Endodermal cell (in vitro differentiated cells): ENCODE measurements around the gene GMPR2. TPM values are rescaled to one million over a fixed set of nuclear protein-coding genes. Genes with fewer than 3 reads are reported as not detected.

ENCODE experiments used
- DNase-seq: peaks from one replicate; pipeline ENCODE4 v3.0.0-alpha.2; 2017
- H3K27ac ChIP-seq: 2 replicates; pipeline ENCODE4 v1.5.1; 2013; ENCODE audit warnings: mild to moderate bottlenecking, low read depth, low read length, moderate library complexity
- H3K27me3 ChIP-seq: 2 replicates; pipeline ENCODE4 v1.6.1; 2013; ENCODE audit warnings: mild to moderate bottlenecking, low read length, moderate library complexity; ENCODE audit not compliant: insufficient read depth, control insufficient read depth, poor library complexity, severe bottlenecking
- H3K36me3 ChIP-seq: 2 replicates; pipeline ENCODE4 v1.7.0; 2013; ENCODE audit warnings: mild to moderate bottlenecking, low read length, moderate library complexity; ENCODE audit not compliant: control insufficient read depth, insufficient read depth
- H3K4me1 ChIP-seq: one replicate; pipeline ENCODE4 v1.7.0; 2013; ENCODE audit warnings: low read length; ENCODE audit not compliant: control insufficient read depth, insufficient read depth
- H3K4me3 ChIP-seq: 2 replicates; pipeline ENCODE4 v1.5.1; 2013; ENCODE audit warnings: mild to moderate bottlenecking, low read length, moderate library complexity
- H3K9ac ChIP-seq: 2 replicates; pipeline ENCODE4 v1.6.1; 2013; ENCODE audit warnings: mild to moderate bottlenecking, low read length, moderate library complexity; ENCODE audit not compliant: poor library complexity, severe bottlenecking; ENCODE audit errors: extremely low read depth
- H3K9me3 ChIP-seq: 2 replicates; pipeline ENCODE4 v1.6.1; 2013; ENCODE audit warnings: mild to moderate bottlenecking, low read length, moderate library complexity; ENCODE audit not compliant: control insufficient read depth
- H3K27ac Mint-ChIP-seq: 2 replicates; pipeline ENCODE4 v1.8.0; 2020; ENCODE audit warnings: mixed read lengths
- H3K27me3 Mint-ChIP-seq: 2 replicates; pipeline ENCODE4 v1.8.0; 2021; ENCODE audit warnings: mild to moderate bottlenecking, mixed read lengths; ENCODE audit not compliant: insufficient read depth
- H3K36me3 Mint-ChIP-seq: 2 replicates; pipeline ENCODE4 v1.8.0; 2020; ENCODE audit warnings: low read depth, mixed read lengths
- H3K4me1 Mint-ChIP-seq: 2 replicates; pipeline ENCODE4 v1.8.0; 2020; ENCODE audit warnings: mixed read lengths
- H3K4me3 Mint-ChIP-seq: 2 replicates; pipeline ENCODE4 v1.8.0; 2020; ENCODE audit warnings: mild to moderate bottlenecking, moderate library complexity, mixed read lengths
- H3K9me3 Mint-ChIP-seq: 2 replicates; pipeline ENCODE4 v1.8.0; 2020; ENCODE audit warnings: mild to moderate bottlenecking, mixed read lengths
- WGBS, 2 experiments: methylation state at CpG; one replicate each; pipeline versions ENCODE4 v1.1.5 to v1.1.7; 2013; ENCODE audit warnings: missing lambda C conversion rate in 2 of 2, mixed read lengths in 1 of 2; ENCODE audit not compliant: insufficient coverage in 1 of 2, insufficient read length in 1 of 2; 5-methylcytosine and 5-hydroxymethylcytosine counted together
- total RNA-seq, 2 donors: library from RNA; stranded (reverse); fragmentation: NEBNext Ultra II Directional in 1 of 2; extraction: Animal tissue kit (Norgen Biotek cat#: 25700) in 1 of 2; gene quantifications; 2 replicates in 1 of 2; 3 replicates in 1 of 2; pipeline ENCODE4 v1.2.1, GENCODE V29; 2021
- TF ChIP-seq, protein P1 (sequence below): fragments of 200-600 bp; sonication (generic); conservative IDR thresholded peaks from 2 replicates; pipeline ENCODE4 v1.5.0; 2021; ENCODE audit warnings: antibody characterized with exemption, mild to moderate bottlenecking

GMPR2 gene
- total RNA-seq, 2 donors from 2014 or later: 56.1 to 63.1 TPM

DNA sequence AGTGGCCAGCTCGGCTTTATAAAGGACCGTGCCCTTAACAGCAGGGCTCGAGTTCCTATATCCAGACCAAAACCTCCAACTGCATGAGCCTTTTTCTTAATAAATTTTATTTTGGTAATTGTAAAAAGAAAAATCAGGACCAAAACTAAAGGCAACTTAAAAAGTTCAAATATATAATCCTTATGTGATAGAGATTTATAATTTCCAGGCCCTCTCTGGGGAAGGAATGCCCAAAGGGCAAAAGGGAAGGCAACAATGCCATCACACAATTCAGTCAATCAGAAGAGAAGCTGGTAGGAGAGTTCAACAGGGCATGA lies 43.7 kb upstream of the GMPR2 start:
- Mint-ChIP-seq H3K27me3 (no peaks in the 10 kb centered on the region), H3K4me1 (peaks cover 6% of the 10 kb centered on the region), H3K36me3 (peaks cover 53% of the 10 kb centered on the region), H3K27ac (peak overlapping the region; percentile 3), H3K9me3 (no peaks in the 10 kb centered on the region), H3K4me3 (peak overlapping the region; percentile 89)
- Histone ChIP-seq H3K27ac (no peak overlapping the region), H3K27me3 (no peaks in the 10 kb centered on the region), H3K9ac (no peak overlapping the region), H3K4me1 (no peaks in the 10 kb centered on the region), H3K4me3 (peak overlapping the region; percentile 89), H3K9me3 (no peaks in the 10 kb centered on the region), H3K36me3 (peaks cover 71% of the 10 kb centered on the region)
- no peak for DNase-seq
- TF ChIP-seq, protein P1, sequence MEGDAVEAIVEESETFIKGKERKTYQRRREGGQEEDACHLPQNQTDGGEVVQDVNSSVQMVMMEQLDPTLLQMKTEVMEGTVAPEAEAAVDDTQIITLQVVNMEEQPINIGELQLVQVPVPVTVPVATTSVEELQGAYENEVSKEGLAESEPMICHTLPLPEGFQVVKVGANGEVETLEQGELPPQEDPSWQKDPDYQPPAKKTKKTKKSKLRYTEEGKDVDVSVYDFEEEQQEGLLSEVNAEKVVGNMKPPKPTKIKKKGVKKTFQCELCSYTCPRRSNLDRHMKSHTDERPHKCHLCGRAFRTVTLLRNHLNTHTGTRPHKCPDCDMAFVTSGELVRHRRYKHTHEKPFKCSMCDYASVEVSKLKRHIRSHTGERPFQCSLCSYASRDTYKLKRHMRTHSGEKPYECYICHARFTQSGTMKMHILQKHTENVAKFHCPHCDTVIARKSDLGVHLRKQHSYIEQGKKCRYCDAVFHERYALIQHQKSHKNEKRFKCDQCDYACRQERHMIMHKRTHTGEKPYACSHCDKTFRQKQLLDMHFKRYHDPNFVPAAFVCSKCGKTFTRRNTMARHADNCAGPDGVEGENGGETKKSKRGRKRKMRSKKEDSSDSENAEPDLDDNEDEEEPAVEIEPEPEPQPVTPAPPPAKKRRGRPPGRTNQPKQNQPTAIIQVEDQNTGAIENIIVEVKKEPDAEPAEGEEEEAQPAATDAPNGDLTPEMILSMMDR: no peak
- WGBS, 2 experiments: 11% methylated on average over 3 of the region's 3 CpGs; no CpG with 5 or more reads in 1 of the 2 experiments

GRCh38 chr14:24189460-24189859 lies 43.3 kb upstream of the GMPR2 start:
- 95% methylated on average over 9 of the region's 9 CpGs for WGBS, 2 experiments
- Histone ChIP-seq H3K9me3 (no peaks in the 10 kb centered on the region), H3K9ac (no peak overlapping the region), H3K36me3 (peaks cover 70% of the 10 kb centered on the region), H3K27ac (no peak overlapping the region), H3K27me3 (no peaks in the 10 kb centered on the region), H3K4me3 (peak overlapping the region; percentile 89), H3K4me1 (no peaks in the 10 kb centered on the region)
- DNase-seq: no peak
- no peak overlapping the region for H3K4me3 Mint-ChIP-seq
- H3K27me3 Mint-ChIP-seq: no peaks in the 10 kb centered on the region
- H3K36me3 Mint-ChIP-seq: peaks cover 54% of the 10 kb centered on the region
- H3K27ac Mint-ChIP-seq: no peak overlapping the region
- TF ChIP-seq, protein P1: no peak
- H3K9me3 Mint-ChIP-seq: no peaks in the 10 kb centered on the region
- H3K4me1 Mint-ChIP-seq: peaks cover 6% of the 10 kb centered on the region

DNA sequence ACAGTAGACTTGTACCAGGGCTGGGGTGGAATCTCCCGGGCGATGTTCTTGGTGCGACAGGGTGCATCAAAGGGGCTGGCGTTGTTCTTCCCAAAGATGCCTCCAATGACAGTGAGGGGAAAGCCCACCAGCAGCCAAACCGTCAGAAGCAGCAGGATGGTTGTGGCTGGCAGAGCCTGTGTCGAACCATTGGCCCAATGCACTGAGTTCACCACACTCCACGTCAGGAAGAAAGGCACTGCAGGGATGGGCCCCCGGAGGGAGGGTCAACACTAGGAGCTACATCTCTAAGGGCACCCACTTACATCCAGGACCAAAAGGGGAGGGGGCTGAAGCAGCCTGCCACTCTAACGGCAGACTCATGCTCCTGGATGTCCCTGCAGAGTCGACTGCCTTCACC lies 42.3 kb upstream of the GMPR2 start:
- no peaks in the 10 kb centered on the region for H3K27me3 Mint-ChIP-seq
- no peak overlapping the region for H3K27ac Mint-ChIP-seq
- Histone ChIP-seq H3K4me3 (no peak overlapping the region), H3K36me3 (peaks cover 62% of the 10 kb centered on the region), H3K27ac (no peak overlapping the region), H3K9me3 (no peaks in the 10 kb centered on the region), H3K27me3 (no peaks in the 10 kb centered on the region), H3K4me1 (no peaks in the 10 kb centered on the region), H3K9ac (no peak overlapping the region)
- H3K4me3 Mint-ChIP-seq: no peak overlapping the region
- H3K36me3 Mint-ChIP-seq: peaks cover 50% of the 10 kb centered on the region
- TF ChIP-seq, protein P1: no peak
- WGBS, 2 experiments: 94 to 95% methylated on average over 6 to 9 of the region's 10 CpGs
- no peaks in the 10 kb centered on the region for H3K9me3 Mint-ChIP-seq
- peaks cover 6% of the 10 kb centered on the region for H3K4me1 Mint-ChIP-seq
- no peak for DNase-seq
